ENCODE data around the gene CDH4.

Gene CDH4

GRCh38 chr20:61804752-61805295 lies 552.8 kb downstream of the CDH4 start:
- in situ Hi-C loops (cut with MboI; ENCODE audit: low sequenced_read_pairs) = no loop called here

- in situ Hi-C loops (cut with MboI; ENCODE audit: low sequenced_read_pairs) = no loop called here
These were observed 553.3 kb downstream of the CDH4 start for GRCh38 chr20:61805365-61805764.

- in situ Hi-C loops (cut with MboI; ENCODE audit: low sequenced_read_pairs) = no loop called here
These were observed 553.7 kb downstream of the CDH4 start for GRCh38 chr20:61805781-61806180.

GRCh38 chr20:61806314-61806713 lies 554.3 kb downstream of the CDH4 start:
- in situ Hi-C loops (cut with MboI; ENCODE audit: low sequenced_read_pairs) = no loop called here

GRCh38 chr20:61806995-61807394 lies 554.9 kb downstream of the CDH4 start:
- in situ Hi-C loops (cut with MboI; ENCODE audit: low sequenced_read_pairs) = no loop called here

GRCh38 chr20:61807471-61808160 lies 555.6 kb downstream of the CDH4 start:
- in situ Hi-C loops (cut with MboI; ENCODE audit: low sequenced_read_pairs) = no loop called here

GRCh38 chr20:61808447-61808846 lies 556.4 kb downstream of the CDH4 start:
- in situ Hi-C loops (cut with MboI; ENCODE audit: low sequenced_read_pairs) = no loop called here

GRCh38 chr20:61809006-61809770 lies 557.1 kb downstream of the CDH4 start:
- in situ Hi-C loops (cut with MboI; ENCODE audit: low sequenced_read_pairs) = no loop called here

- in situ Hi-C loops (cut with MboI; ENCODE audit: low sequenced_read_pairs) = no loop called here
These were observed 558.1 kb downstream of the CDH4 start for GRCh38 chr20:61810066-61810737.

GRCh38 chr20:61810738-61811135 lies 558.7 kb downstream of the CDH4 start:
- in situ Hi-C loops (cut with MboI; ENCODE audit: low sequenced_read_pairs) = no loop called here

GRCh38 chr20:61811166-61811565 lies 559.1 kb downstream of the CDH4 start:
- in situ Hi-C loops (cut with MboI; ENCODE audit: low sequenced_read_pairs) = no loop called here

- in situ Hi-C loops (cut with MboI; ENCODE audit: low sequenced_read_pairs) = no loop called here
These were observed 560.2 kb downstream of the CDH4 start for GRCh38 chr20:61812121-61812844.

- in situ Hi-C loops (cut with MboI; ENCODE audit: low sequenced_read_pairs) = no loop called here
These were observed 560.9 kb downstream of the CDH4 start for GRCh38 chr20:61812845-61813485.

- in situ Hi-C loops (cut with MboI; ENCODE audit: low sequenced_read_pairs) = no loop called here
These were observed 561.7 kb downstream of the CDH4 start for GRCh38 chr20:61813791-61814190.

GRCh38 chr20:61814244-61814643 lies 562.2 kb downstream of the CDH4 start:
- in situ Hi-C loops (cut with MboI; ENCODE audit: low sequenced_read_pairs) = no loop called here

GRCh38 chr20:61814726-61815125 lies 562.7 kb downstream of the CDH4 start:
- in situ Hi-C loops (cut with MboI; ENCODE audit: low sequenced_read_pairs) = no loop called here

- in situ Hi-C loops (cut with MboI; ENCODE audit: low sequenced_read_pairs) = no loop called here
These were observed 563.1 kb downstream of the CDH4 start for GRCh38 chr20:61815176-61815575.

- in situ Hi-C loops (cut with MboI; ENCODE audit: low sequenced_read_pairs) = no loop called here
These were observed 563.6 kb downstream of the CDH4 start for GRCh38 chr20:61815678-61816077.

GRCh38 chr20:61816606-61817460 lies 564.8 kb downstream of the CDH4 start:
- in situ Hi-C loops (cut with MboI; ENCODE audit: low sequenced_read_pairs) = no loop called here

- in situ Hi-C loops (cut with MboI; ENCODE audit: low sequenced_read_pairs) = no loop called here
These were observed 565.5 kb downstream of the CDH4 start for GRCh38 chr20:61817575-61817974.

Data from hTERT RPE-1 (cell line).